Astrocyte (in vitro differentiated cells and primary cell): Measurements from ENCODE around the gene KRIT1. TPM values are rescaled to one million over a fixed set of nuclear protein-coding genes. Genes with fewer than 3 reads are reported as not detected.

Experiments used
- DNase-seq: peaks from one replicate; pipeline ENCODE4 v3.0.0-alpha.2; 2010; ENCODE audit warnings: low read depth
- FAIRE-seq: peaks from 2 replicates; lab custom pipeline; 2011; peaks lifted over from hg19 to GRCh38; lab: Jason Lieb, UNC
- H2AFZ ChIP-seq: 2 replicates; pipeline ENCODE4 v1.6.0; 2012; ENCODE audit warnings: low read depth, low read length, inconsistent platforms
- H3K27ac ChIP-seq: 2 replicates; pipeline ENCODE4 v1.5.1; 2011; ENCODE audit warnings: low read depth, low read length, inconsistent platforms
- H3K27me3 ChIP-seq: 2 replicates; pipeline ENCODE4 v1.6.0; 2011; ENCODE audit warnings: low read length, inconsistent platforms; ENCODE audit not compliant: insufficient read depth
- H3K36me3 ChIP-seq: 2 replicates; pipeline ENCODE4 v1.5.1; 2011; ENCODE audit warnings: low read length, inconsistent platforms; ENCODE audit not compliant: insufficient read depth
- H3K4me1 ChIP-seq: 2 replicates; pipeline ENCODE4 v1.5.1; 2011; ENCODE audit warnings: low read length, inconsistent platforms; ENCODE audit not compliant: insufficient read depth
- H3K4me2 ChIP-seq: 2 replicates; pipeline ENCODE4 v1.6.0; 2012; ENCODE audit warnings: low read length, inconsistent platforms
- H3K4me3 ChIP-seq: 2 replicates; pipeline ENCODE4 v1.5.1; 2011; ENCODE audit warnings: low read depth, mild to moderate bottlenecking, low read length, inconsistent platforms; ENCODE audit not compliant: insufficient read depth
- H3K79me2 ChIP-seq: 2 replicates; pipeline ENCODE4 v1.6.0; 2012; ENCODE audit warnings: mild to moderate bottlenecking, low read length, inconsistent platforms; ENCODE audit not compliant: insufficient read depth
- H3K9ac ChIP-seq: 2 replicates; pipeline ENCODE4 v1.6.0; 2012; ENCODE audit warnings: mild to moderate bottlenecking, low read length, inconsistent platforms
- H3K9me3 ChIP-seq: 2 replicates; pipeline ENCODE4 v1.5.1; 2012; ENCODE audit warnings: low read depth, mild to moderate bottlenecking, low read length, inconsistent platforms; ENCODE audit not compliant: insufficient read depth
- H4K20me1 ChIP-seq: 2 replicates; pipeline ENCODE4 v1.6.0; 2012; ENCODE audit warnings: low read length, inconsistent platforms; ENCODE audit not compliant: insufficient read depth
- H3K27ac Mint-ChIP-seq: one replicate; pipeline ENCODE4 v1.8.0; 2021; ENCODE audit warnings: mild to moderate bottlenecking, mixed read lengths; ENCODE audit not compliant: unreplicated experiment
- H3K27me3 Mint-ChIP-seq: one replicate; pipeline ENCODE4 v1.8.0; 2021; ENCODE audit warnings: low read depth, mixed read lengths; ENCODE audit not compliant: unreplicated experiment
- H3K36me3 Mint-ChIP-seq: one replicate; pipeline ENCODE4 v1.8.0; 2021; ENCODE audit warnings: low read depth, mixed read lengths; ENCODE audit not compliant: unreplicated experiment
- H3K4me1 Mint-ChIP-seq: one replicate; pipeline ENCODE4 v1.8.0; 2021; ENCODE audit warnings: low read depth, mixed read lengths; ENCODE audit not compliant: unreplicated experiment
- H3K4me3 Mint-ChIP-seq: one replicate; pipeline ENCODE4 v1.8.0; 2021; ENCODE audit warnings: mild to moderate bottlenecking, moderate library complexity, mixed read lengths; ENCODE audit not compliant: unreplicated experiment
- H3K9me3 Mint-ChIP-seq: one replicate; pipeline ENCODE4 v1.8.0; 2021; ENCODE audit warnings: mild to moderate bottlenecking, mixed read lengths; ENCODE audit not compliant: unreplicated experiment
- CTCF ChIP-seq: IDR thresholded peaks from 2 replicates; pipeline ENCODE4 v1.5.1; 2011; ENCODE audit warnings: low read depth, mild to moderate bottlenecking, inconsistent platforms, low read length, moderate library complexity; ENCODE audit not compliant: insufficient read depth
- EZH2 ChIP-seq: IDR thresholded peaks from 2 replicates; pipeline ENCODE4 v1.6.1; 2012; ENCODE audit warnings: mild to moderate bottlenecking, low read length, inconsistent platforms; ENCODE audit not compliant: insufficient read depth
- total RNA-seq: library from RNA; stranded (reverse); gene quantifications from 2 replicates; pipeline ENCODE4 v1.2.1, GENCODE V29; 2021

KRIT1 gene
- total RNA-seq, 1 donor from 2014 or later: 33.9 TPM

- TF ChIP-seq CTCF: no peak
- no peak for TF ChIP-seq EZH2
- DNase-seq: no peak
- no peak overlapping the region for H3K27ac Mint-ChIP-seq
- FAIRE-seq: no peak
- Histone ChIP-seq H3K36me3 (peaks cover 19% of the 10 kb centered on the region), H4K20me1 (no peaks in the 10 kb centered on the region), H3K79me2 (no peaks in the 10 kb centered on the region), H3K27me3 (no peaks in the 10 kb centered on the region), H3K4me3 (no peak overlapping the region), H3K27ac (no peak overlapping the region), H3K4me2 (no peak overlapping the region), H2AFZ (no peak overlapping the region), H3K4me1 (no peaks in the 10 kb centered on the region), H3K9ac (no peak overlapping the region), H3K9me3 (no peaks in the 10 kb centered on the region)
- H3K9me3 Mint-ChIP-seq: peaks cover 3% of the 10 kb centered on the region
- no peaks in the 10 kb centered on the region for H3K4me1 Mint-ChIP-seq
- no peaks in the 10 kb centered on the region for H3K27me3 Mint-ChIP-seq
- peaks cover 24% of the 10 kb centered on the region for H3K36me3 Mint-ChIP-seq
- H3K4me3 Mint-ChIP-seq: no peak overlapping the region
Measured at GRCh38 chr7:92228742-92229141, 17.0 kb downstream of the KRIT1 start.

DNA sequence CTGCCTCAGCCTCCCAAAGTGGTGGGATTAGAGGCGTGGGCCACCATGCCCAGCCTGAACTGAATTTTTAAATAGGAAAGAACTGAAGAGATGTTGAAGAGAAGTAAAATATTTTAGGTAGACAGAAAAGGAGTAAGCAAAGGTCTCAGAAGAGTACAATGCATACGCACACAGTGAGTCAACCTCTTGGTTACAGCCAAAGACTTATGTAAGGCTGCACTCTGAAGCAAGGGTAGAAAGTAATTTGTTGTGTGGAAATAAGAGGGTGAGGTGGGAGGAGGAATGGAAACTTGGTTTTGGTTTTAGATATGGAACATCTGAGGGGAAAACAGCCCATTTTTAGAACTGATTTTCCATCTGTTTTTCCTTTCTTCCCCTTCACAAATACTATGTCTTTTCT is 17.6 kb downstream of the KRIT1 start:
- Histone ChIP-seq H3K27me3 (no peaks in the 10 kb centered on the region), H3K4me3 (no peak overlapping the region), H3K36me3 (peaks cover 20% of the 10 kb centered on the region), H4K20me1 (no peaks in the 10 kb centered on the region), H3K9ac (no peak overlapping the region), H3K9me3 (no peaks in the 10 kb centered on the region), H3K79me2 (no peaks in the 10 kb centered on the region), H3K4me1 (no peaks in the 10 kb centered on the region), H3K27ac (no peak overlapping the region), H3K4me2 (no peak overlapping the region), H2AFZ (no peak overlapping the region)
- no peak for FAIRE-seq
- Mint-ChIP-seq H3K36me3 (peaks cover 21% of the 10 kb centered on the region), H3K27ac (no peak overlapping the region), H3K9me3 (peaks cover 3% of the 10 kb centered on the region), H3K4me1 (no peaks in the 10 kb centered on the region), H3K4me3 (no peak overlapping the region), H3K27me3 (no peaks in the 10 kb centered on the region)
- no peak for TF ChIP-seq EZH2
- TF ChIP-seq CTCF: no peak
- no peak for DNase-seq

DNA sequence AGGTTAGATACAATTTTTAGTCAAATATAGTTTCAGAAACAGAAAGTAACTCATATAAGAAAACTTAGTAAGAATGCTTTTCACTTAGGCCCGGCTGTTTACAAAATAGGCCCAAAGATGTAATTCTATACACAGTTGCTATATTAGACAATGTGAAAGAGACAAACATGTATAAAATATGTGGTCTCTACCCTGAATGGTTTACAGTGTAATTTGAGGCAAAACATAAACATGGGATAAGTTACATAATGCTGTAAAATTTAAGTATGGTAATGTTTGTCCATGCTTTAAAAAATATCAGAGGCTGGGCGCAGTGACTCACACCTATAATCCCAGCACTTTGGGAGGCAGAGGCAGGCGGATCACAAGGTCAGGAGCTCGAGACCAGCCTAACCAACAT is 18.7 kb downstream of the KRIT1 start:
- DNase-seq (no peak), FAIRE-seq (no peak)
- Histone ChIP-seq H4K20me1 (no peaks in the 10 kb centered on the region), H2AFZ (no peak overlapping the region), H3K27ac (no peak overlapping the region), H3K79me2 (no peaks in the 10 kb centered on the region), H3K27me3 (no peaks in the 10 kb centered on the region), H3K9me3 (no peaks in the 10 kb centered on the region), H3K4me3 (no peak overlapping the region), H3K36me3 (peaks cover 20% of the 10 kb centered on the region), H3K9ac (no peak overlapping the region), H3K4me2 (no peak overlapping the region), H3K4me1 (no peaks in the 10 kb centered on the region)
- Mint-ChIP-seq H3K27me3 (no peaks in the 10 kb centered on the region), H3K27ac (no peak overlapping the region), H3K9me3 (peaks cover 3% of the 10 kb centered on the region), H3K4me3 (no peak overlapping the region), H3K36me3 (peaks cover 19% of the 10 kb centered on the region), H3K4me1 (no peaks in the 10 kb centered on the region)
- TF ChIP-seq CTCF (no peak), EZH2 (no peak)
